Measurements from ENCODE around the gene SLC13A3. TPM values are rescaled to one million over a fixed set of nuclear protein-coding genes. Genes with fewer than 3 reads are reported as not detected.

Gene SLC13A3
- total RNA-seq, 1 donor from 2014 or later = 0.90 TPM

- TF ChIP-seq CTCF (IDR thresholded peaks at IDR 0.05; ENCODE audit: unreplicated experiment) = no peak
- no peak overlapping the region for H3K27ac Mint-ChIP-seq (ENCODE audit: unreplicated experiment)
- H3K9me3 Mint-ChIP-seq (ENCODE audit: unreplicated experiment) = no peaks in the 10 kb centered on the region
- H3K36me3 Mint-ChIP-seq (ENCODE audit: low read depth, unreplicated experiment) = no peaks in the 10 kb centered on the region
- no peak overlapping the region for H3K4me3 Mint-ChIP-seq (ENCODE audit: unreplicated experiment)
- H3K27me3 Mint-ChIP-seq (ENCODE audit: unreplicated experiment) = peaks cover 2% of the 10 kb centered on the region
- DNase-seq (ENCODE audit: low spot score) = no peak
- no peaks in the 10 kb centered on the region for H3K4me1 Mint-ChIP-seq (ENCODE audit: unreplicated experiment)
These were observed 11.7 kb downstream of the SLC13A3 start for GRCh38 chr20:46639587-46639986.

GRCh38 chr20:46638898-46639274 lies 12.4 kb downstream of the SLC13A3 start:
- H3K27me3 Mint-ChIP-seq (ENCODE audit: unreplicated experiment) = peaks cover 2% of the 10 kb centered on the region
- no peak overlapping the region for H3K4me3 Mint-ChIP-seq (ENCODE audit: unreplicated experiment)
- no peaks in the 10 kb centered on the region for H3K36me3 Mint-ChIP-seq (ENCODE audit: low read depth, unreplicated experiment)
- H3K4me1 Mint-ChIP-seq (ENCODE audit: unreplicated experiment) = no peaks in the 10 kb centered on the region
- no peak for TF ChIP-seq CTCF (IDR thresholded peaks at IDR 0.05; ENCODE audit: unreplicated experiment)
- no peaks in the 10 kb centered on the region for H3K9me3 Mint-ChIP-seq (ENCODE audit: unreplicated experiment)
- H3K27ac Mint-ChIP-seq (ENCODE audit: unreplicated experiment) = no peak overlapping the region
- DNase-seq (ENCODE audit: low spot score) = no peak

GRCh38 chr20:46638134-46638897 lies 12.9 kb downstream of the SLC13A3 start:
- H3K27me3 Mint-ChIP-seq (ENCODE audit: unreplicated experiment) = peaks cover 2% of the 10 kb centered on the region
- H3K36me3 Mint-ChIP-seq (ENCODE audit: low read depth, unreplicated experiment) = no peaks in the 10 kb centered on the region
- no peaks in the 10 kb centered on the region for H3K4me1 Mint-ChIP-seq (ENCODE audit: unreplicated experiment)
- H3K27ac Mint-ChIP-seq (ENCODE audit: unreplicated experiment) = no peak overlapping the region
- H3K4me3 Mint-ChIP-seq (ENCODE audit: unreplicated experiment) = no peak overlapping the region
- no peak for DNase-seq (ENCODE audit: low spot score)
- TF ChIP-seq CTCF (IDR thresholded peaks at IDR 0.05; ENCODE audit: unreplicated experiment) = no peak
- no peaks in the 10 kb centered on the region for H3K9me3 Mint-ChIP-seq (ENCODE audit: unreplicated experiment)

GRCh38 chr20:46637427-46638133 lies 13.7 kb downstream of the SLC13A3 start:
- no peak for DNase-seq (ENCODE audit: low spot score)
- H3K27ac Mint-ChIP-seq (ENCODE audit: unreplicated experiment) = no peak overlapping the region

More at GRCh38 chr20:46637427-46638133, 13.7 kb downstream of the SLC13A3 start:
- no peaks in the 10 kb centered on the region for H3K4me1 Mint-ChIP-seq (ENCODE audit: unreplicated experiment)
- TF ChIP-seq CTCF (IDR thresholded peaks at IDR 0.05; ENCODE audit: unreplicated experiment) = no peak
- peaks cover 2% of the 10 kb centered on the region for H3K27me3 Mint-ChIP-seq (ENCODE audit: unreplicated experiment)
- no peaks in the 10 kb centered on the region for H3K9me3 Mint-ChIP-seq (ENCODE audit: unreplicated experiment)
- H3K36me3 Mint-ChIP-seq (ENCODE audit: low read depth, unreplicated experiment) = no peaks in the 10 kb centered on the region
- H3K4me3 Mint-ChIP-seq (ENCODE audit: unreplicated experiment) = no peak overlapping the region

All from endothelial cell (in vitro differentiated cells).